GM12873 (cell line): ENCODE results near the gene FAM89B.

ENCODE experiments used
- TF ChIP-seq, protein P1 (sequence below): IDR thresholded peaks from 2 replicates; pipeline ENCODE4 v1.5.1; 2012; ENCODE audit warnings: low read depth, mild to moderate bottlenecking, moderate library complexity, low read length, control low read depth; ENCODE audit not compliant: insufficient read depth; ENCODE audit errors: missing control alignments

The FAM89B gene

DNA sequence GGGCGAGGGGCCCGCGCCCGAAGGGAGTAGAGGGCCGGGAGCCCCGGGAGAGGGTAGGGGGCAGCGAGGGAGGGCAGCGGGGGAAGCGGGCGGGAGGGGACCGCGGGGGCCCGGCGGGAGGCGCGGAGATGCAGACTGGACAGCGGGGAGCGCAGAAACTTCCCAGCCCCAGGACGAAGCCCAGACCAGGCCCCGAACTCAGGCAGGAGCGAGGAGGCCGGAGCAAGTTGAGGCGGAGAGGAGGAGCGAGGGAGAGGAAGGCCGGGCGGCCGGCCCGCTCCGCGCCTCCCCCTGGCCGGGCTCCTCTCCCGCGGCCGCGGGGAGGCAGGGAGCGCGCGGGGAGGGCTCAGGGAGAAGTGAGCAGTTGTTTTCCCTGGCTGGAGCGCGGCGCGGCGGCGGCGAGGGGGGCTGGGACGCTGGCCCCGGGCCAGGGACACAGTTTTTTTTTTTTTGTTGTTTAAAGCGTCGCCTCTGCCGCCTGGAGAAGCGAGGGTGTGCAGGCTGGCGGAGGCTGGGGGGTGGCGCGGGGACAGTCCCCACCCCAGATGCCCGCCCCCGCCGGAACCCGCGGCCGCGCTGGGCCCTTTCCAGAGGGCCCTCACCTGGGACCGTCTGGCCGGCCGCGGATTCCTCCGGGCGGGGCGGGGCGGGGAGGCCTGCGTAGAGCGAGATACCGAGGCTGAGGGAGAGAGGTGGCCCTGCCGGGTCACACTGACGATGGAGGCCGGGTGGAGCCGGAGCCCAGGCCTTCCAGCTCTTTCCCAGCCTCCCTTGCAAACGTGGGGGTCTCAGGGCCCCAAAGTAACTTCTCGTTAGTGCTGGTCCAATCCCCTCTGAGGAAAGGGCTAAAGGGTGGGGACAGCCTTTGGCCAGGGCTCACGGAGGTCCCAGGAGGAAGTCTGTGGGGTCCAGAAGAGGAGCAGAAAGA lies 14.1 kb upstream of the FAM89B start, which contains the start of gene LTBP3:
TSS of gene LTBP3 (minus strand) at position 358 of the 928 bp plus-strand sequence. CDS start 400 bp downstream, outside the sequence.
- TF ChIP-seq, protein P1, sequence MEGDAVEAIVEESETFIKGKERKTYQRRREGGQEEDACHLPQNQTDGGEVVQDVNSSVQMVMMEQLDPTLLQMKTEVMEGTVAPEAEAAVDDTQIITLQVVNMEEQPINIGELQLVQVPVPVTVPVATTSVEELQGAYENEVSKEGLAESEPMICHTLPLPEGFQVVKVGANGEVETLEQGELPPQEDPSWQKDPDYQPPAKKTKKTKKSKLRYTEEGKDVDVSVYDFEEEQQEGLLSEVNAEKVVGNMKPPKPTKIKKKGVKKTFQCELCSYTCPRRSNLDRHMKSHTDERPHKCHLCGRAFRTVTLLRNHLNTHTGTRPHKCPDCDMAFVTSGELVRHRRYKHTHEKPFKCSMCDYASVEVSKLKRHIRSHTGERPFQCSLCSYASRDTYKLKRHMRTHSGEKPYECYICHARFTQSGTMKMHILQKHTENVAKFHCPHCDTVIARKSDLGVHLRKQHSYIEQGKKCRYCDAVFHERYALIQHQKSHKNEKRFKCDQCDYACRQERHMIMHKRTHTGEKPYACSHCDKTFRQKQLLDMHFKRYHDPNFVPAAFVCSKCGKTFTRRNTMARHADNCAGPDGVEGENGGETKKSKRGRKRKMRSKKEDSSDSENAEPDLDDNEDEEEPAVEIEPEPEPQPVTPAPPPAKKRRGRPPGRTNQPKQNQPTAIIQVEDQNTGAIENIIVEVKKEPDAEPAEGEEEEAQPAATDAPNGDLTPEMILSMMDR, result no peak

GRCh38 chr11:65558930-65559509 lies 13.3 kb upstream of the FAM89B start:
- TF ChIP-seq, protein P1, result no peak

GRCh38 chr11:65559535-65559934 lies 12.8 kb upstream of the FAM89B start:
- TF ChIP-seq, protein P1, result no peak

- TF ChIP-seq, protein P1, result no peak
Observed at GRCh38 chr11:65559951-65560537, 12.3 kb upstream of the FAM89B start.

DNA sequence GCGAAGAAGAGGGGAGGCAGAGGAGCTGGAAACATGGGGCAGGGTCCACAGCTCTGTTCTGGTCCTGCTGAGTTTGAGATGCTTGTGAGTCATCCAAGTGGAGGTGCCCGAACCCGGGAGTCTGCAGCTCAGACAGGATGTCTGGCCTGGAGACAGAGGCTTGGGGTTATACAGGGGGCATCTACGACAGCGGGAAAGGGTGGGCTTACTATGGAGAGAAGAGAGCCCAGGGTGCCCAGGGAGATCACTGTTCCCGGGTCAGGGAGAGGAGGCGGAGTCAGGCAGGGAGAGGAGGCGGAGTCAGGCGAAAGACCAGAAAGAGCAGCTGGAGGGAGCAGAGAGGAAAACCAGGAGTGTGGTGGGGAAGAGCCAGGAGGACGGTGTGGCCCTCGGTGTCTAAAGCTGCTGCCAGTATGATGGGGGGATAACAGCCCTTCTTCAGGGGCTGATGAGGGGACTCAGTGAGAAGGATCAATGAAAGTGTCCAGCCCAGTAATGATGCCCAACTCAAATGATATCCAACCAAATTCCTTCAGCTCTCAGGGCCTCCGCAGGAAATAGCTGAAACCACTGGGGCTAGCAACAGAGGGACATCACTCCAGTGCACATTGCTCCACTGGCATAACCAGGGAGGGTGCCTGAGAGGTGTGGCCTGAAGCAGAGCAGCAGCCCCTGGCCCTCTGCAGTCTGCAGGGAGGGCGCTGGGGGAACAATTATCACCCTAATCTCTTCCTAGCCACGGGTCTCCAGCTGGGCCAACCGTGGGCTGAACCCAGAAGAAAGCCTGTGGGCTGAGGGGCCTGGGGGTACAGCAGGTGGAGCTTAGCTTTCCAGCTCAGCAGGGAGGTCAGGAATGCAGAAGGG lies 11.6 kb upstream of the FAM89B start:
- TF ChIP-seq, protein P1, result no peak

DNA sequence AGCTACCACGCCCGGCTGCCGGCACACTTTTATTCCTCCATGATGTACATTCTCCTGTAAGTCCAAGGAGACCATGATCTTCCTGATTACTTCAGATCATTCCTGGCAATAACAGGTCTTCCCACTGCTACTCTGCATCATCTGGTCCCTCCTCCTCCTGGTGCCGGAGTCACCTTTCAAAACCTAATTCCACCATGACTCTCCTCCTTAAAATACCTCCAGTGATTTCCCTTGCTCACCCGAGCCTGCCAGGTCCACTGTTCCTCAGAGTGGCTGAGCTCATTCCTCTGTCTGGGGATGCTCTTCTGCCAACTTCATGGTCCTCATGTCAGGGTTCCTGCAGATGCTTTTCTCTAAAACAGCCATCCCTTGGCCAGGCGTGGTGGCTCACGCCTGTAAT lies 10.3 kb upstream of the FAM89B start:
- TF ChIP-seq, protein P1, result no peak
